Choroid plexus epithelial cell (primary cell): Measurements from ENCODE around the gene SLC24A4.
A peak's percentile ranks its signal among the peaks of the same experiment; 100 is the strongest.

Experiments used
- DNase-seq: peaks from one replicate; pipeline ENCODE4 v3.0.0-alpha.2; 2010; ENCODE audit warnings: low read depth
- H3K4me3 ChIP-seq: 2 replicates; pipeline ENCODE4 v1.5.1; 2011; ENCODE audit warnings: low read depth, mild to moderate bottlenecking, control low read depth, low read length, moderate library complexity
- CTCF ChIP-seq: conservative IDR thresholded peaks from 2 replicates; pipeline ENCODE4 v1.5.1; 2011; ENCODE audit warnings: low read depth, mild to moderate bottlenecking, control low read depth, inconsistent platforms, low read length, moderate library complexity

Gene SLC24A4

DNA sequence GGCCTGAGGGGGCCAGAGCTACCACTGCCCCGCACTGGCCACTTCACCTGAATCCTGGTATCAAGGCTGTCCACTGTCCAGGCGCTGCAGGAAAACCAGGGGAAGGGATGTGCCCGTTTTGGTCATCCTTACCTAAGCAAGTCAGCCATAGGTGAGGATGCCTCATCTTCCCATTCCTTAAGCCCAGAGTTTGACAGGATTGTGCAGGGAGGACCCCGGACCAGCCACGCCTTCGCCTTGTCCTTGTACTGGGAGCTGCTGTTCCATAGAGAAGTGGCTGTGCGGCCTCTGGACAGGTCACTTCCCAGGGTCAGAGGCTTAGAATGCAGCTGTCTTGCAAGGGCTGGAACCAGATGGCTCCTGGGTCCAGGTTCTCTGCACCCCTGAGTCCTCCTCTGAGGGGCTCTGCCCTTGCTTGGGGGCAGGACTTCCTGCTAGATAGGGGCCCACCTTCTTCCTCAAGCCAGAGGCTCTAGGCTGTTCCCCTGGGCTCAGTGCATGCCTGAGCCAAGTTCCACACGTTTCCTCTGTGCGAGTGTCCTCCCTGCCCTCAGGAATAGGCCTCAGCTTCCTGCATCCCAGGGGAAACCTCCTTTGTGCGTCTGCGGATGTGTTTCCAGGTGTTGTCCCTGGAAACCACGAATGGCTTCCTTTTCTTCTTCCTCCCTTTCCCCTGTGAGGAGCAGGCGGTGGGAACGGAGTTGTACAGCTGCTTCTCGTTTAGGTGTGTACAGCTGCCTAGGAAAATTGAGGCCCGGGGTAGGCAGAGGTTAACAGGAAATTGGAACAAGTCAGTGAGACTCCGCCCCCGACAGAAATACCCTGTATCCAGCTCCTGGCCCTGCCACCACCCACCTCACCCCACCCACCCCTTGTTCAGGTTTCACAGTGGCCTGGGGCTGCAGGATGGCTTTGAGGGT is 136.3 kb downstream of the SLC24A4 start:
- TF ChIP-seq CTCF = no peak
- DNase-seq = no peak
- H3K4me3 ChIP-seq = no peak overlapping the region

DNA sequence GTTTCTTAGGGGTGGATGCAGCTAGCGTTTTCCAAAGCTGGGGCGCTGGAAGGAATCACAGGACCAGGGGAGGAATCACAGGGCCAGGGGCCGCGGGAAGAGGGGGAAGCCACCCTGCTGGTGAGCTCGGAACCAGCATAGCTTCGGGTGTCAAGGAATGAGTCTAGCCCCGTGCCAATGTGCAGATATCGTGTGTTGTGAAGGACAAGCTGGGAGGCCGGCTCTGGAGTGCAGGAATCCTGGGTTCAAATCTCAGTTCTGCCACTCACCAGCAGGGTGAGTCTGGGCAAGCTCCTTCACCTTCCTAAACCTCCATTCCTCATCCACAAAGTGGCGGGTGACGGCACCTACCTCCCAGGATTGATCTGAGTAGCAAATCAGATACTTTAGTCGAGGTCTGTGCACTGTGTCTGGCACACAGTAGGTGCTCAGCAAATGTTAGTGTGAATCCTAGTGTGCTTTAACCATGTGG is 137.0 kb downstream of the SLC24A4 start:
- H3K4me3 ChIP-seq = no peak overlapping the region

DNA sequence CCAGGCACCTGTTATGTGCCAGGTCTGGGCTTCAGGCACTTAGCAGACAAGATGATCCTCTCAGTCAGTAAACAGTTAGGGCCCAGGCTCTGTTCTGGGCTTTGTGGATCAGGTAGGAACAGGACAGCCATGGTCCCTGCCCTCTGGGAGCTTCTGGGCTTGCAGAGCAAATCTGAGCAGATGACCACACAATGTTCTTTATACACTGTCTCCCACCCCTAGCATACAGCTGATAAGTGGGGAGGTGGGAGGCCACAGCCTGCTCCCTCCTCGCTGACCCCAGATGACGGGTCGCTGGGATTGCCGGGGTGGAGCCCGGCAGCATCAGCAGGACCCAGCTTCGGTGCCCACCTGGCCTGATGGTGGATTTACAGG is 137.6 kb downstream of the SLC24A4 start:
- no peak overlapping the region for H3K4me3 ChIP-seq
- no peak for TF ChIP-seq CTCF
- no peak for DNase-seq

More for the DNA sequence above, 137.0 kb downstream of the SLC24A4 start:
- DNase-seq = no peak
- TF ChIP-seq CTCF = peak; percentile 12

DNA sequence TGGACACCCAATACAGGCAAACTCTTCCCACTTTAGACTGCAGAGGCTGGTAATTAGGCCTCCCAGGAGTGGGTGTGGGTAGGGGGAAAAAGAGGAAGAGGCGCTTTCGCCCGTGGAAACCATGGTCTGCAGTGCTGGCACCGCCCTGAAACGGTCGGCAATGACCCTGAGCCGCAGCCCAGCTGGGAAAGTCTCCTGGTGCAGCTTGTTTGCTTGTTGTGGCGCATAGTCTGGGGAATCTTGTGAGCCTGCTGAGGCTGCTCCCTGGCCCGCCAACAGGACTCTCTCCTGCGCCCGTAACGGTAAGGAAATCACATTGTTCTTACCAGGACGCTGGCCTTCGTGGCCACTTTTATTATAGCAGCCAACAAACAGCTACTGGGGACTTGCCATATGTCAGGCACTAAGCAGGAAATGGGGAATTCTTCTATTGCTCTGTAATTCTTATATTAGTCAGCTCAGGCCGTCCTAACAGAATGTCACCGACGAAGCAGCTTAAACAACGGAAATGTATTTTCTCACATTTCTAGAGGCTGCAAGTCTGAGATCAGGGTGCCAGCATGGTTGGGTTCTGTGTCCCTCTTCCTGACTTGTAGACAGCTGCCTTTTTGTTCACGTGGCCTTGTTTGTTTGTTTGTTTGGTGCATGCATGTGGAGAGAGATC is 138.1 kb downstream of the SLC24A4 start:
- no peak for TF ChIP-seq CTCF
- peak; percentile 74 for DNase-seq
- H3K4me3 ChIP-seq = no peak overlapping the region

GRCh38 chr14:92461891-92462290 is 138.9 kb downstream of the SLC24A4 start:
- no peak overlapping the region for H3K4me3 ChIP-seq
- no peak for DNase-seq
- TF ChIP-seq CTCF = no peak

DNA sequence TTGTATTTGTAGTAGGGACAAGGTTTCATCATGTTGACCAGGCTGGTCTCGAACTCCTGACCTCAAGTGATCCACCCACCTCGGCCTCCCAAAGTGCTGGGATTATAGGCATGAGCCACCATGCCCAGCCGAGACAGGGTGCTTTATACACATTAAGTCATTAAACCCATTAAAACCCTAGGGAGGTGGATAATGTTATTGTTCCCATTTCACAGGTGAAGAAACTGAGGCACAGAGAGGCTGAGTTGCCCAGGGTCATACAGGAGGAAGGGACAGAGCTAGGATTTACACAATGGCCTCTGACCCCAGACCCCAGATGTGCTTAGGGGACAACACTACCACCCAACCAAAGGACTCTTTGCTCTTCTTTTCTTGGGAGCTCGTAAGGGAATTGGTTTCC is 139.6 kb downstream of the SLC24A4 start:
- no peak for DNase-seq
- TF ChIP-seq CTCF = no peak
- no peak overlapping the region for H3K4me3 ChIP-seq
